ENCODE results near the gene SLC17A5. TPM values are rescaled to one million over a fixed set of nuclear protein-coding genes. Genes with fewer than 3 reads are reported as not detected.
"Not testable (repeated sequence)": the region's sequence is repeated elsewhere in the genome, so short reads cannot be mapped to it uniquely, and the experiment has no call there.

SLC17A5 gene
- total RNA-seq, 1 experiment from 2014 or later: 16.9 TPM

DNA sequence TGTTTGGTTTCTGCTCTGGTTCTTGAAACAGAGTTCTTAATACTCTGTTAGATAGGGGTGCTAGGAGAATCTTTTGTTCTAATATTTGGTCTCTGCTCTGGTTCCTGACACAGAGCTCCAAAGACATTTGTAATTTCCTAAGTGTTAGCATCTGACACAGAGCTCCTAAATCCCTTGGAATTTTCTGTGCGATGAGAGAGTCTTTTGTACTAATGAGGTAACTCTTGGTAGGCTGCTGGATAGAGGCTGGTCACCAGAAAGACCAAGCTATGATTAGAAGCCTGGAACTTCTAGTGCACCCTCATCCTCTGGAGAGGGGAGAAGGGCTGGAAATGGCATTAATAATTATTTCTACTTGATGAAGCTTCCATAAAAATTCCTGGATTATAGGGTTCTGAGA, 34.6 kb upstream of the SLC17A5 start:
- Histone ChIP-seq H4K20me1 (ENCODE audit: insufficient read depth) (no peaks in the 10 kb centered on the region), H3K9me2 (ENCODE audit: insufficient read depth) (no peaks in the 10 kb centered on the region), H2AFZ (no peak overlapping the region), H3K4me1 (replicated peaks; ENCODE audit: insufficient read depth) (peaks cover 8% of the 10 kb centered on the region; the same call in 1 of the 2 replicates), H3K4me3 (no peak overlapping the region), H3K79me2 (ENCODE audit: low read depth) (no peaks in the 10 kb centered on the region), H3K27ac (no peak overlapping the region), H3K27me3 (ENCODE audit: insufficient read depth, low read depth) (no peaks in the 10 kb centered on the region), H3K9me3 (ENCODE audit: insufficient read depth, low read depth) (0 out of 2 replicates have a peak, but pooled peaks cover 1% of the 10 kb centered on the region), H3K4me2 (no peak overlapping the region), H3F3A (ENCODE audit: insufficient read depth, low read depth) (no peaks in the 10 kb centered on the region), H3K36me3 (ENCODE audit: low read depth) (no peaks in the 10 kb centered on the region)
- ChIA-PET POLR2A (ENCODE audit: unreplicated experiment) (interaction anchor here (0.5 kb wide), 1 partner anchor 30 kb away, joined by 3 read pairs; no protein-coding TSS in a partner anchor), CTCF (no interaction called here)
- BruUV-seq (replicated peaks): no TSS peak
- TF ChIP-seq, protein P1, sequence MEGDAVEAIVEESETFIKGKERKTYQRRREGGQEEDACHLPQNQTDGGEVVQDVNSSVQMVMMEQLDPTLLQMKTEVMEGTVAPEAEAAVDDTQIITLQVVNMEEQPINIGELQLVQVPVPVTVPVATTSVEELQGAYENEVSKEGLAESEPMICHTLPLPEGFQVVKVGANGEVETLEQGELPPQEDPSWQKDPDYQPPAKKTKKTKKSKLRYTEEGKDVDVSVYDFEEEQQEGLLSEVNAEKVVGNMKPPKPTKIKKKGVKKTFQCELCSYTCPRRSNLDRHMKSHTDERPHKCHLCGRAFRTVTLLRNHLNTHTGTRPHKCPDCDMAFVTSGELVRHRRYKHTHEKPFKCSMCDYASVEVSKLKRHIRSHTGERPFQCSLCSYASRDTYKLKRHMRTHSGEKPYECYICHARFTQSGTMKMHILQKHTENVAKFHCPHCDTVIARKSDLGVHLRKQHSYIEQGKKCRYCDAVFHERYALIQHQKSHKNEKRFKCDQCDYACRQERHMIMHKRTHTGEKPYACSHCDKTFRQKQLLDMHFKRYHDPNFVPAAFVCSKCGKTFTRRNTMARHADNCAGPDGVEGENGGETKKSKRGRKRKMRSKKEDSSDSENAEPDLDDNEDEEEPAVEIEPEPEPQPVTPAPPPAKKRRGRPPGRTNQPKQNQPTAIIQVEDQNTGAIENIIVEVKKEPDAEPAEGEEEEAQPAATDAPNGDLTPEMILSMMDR (conservative IDR thresholded peaks at IDR 0.05): no peak
- no peak for TF ChIP-seq EZH2 (IDR thresholded peaks at IDR 0.05; ENCODE audit: low read depth)
- no peak for DNase-seq
- intact Hi-C loops (cut with micrococcal nuclease; ENCODE audit: unreplicated experiment): no loop called here

DNA sequence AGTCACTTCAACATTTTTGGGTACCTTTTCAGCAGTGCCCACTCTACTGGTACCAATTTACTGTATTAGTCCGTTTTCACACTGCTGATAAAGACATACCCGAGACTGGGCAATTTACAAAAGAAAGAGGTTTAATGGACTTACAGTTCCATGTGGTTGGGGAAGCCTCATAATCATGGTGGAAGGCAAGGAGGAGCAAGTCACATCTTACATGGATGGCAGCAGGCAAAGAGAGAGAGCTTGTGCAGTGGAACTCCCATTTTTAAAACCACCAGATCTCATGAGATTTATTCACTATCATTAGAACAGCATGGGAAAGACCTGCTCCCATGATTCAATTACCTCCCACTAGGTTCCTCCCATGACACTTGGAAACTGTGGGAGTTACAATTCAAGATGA, 29.8 kb upstream of the SLC17A5 start:
- POLR2A ChIA-PET (ENCODE audit: unreplicated experiment): not testable (repeated sequence)

DNA sequence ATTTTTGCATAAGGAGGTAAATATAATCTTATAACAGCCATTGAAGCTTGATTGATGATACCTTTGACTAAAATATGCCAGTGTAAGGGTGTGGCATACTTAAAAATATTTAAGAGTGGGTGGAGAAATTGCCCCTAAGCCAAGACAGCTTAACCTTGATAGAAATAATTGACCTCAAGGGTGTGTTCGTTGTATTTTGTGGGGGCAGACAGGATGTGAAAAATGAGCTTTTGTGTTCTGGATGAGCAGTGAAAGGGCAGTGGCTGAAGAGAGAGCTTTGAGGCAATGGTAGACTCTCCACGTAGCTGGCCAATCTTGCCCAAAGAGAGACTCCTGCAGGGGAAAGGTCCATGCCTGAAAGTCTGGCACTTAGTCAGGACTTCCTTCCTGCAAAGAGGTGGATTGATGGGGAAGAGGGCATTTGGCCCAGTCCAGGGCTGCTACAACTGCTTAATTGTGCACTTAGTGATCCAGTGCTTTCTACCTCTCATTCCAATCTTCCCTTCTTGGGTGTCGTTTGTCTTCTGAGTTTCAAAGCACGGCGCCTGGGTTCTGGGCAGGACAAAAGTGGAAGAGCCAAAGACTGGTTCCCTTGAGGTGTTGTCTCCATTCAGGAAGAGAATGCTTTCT, 26.6 kb upstream of the SLC17A5 start:
- H3K27me3 ChIP-seq (ENCODE audit: insufficient read depth, low read depth): no peaks in the 10 kb centered on the region
- peak overlapping the region; percentile 20 for H3K27ac ChIP-seq
- DNase-seq: peak; percentile 64 to 83
- no peaks in the 10 kb centered on the region for H4K20me1 ChIP-seq (ENCODE audit: insufficient read depth)
- H2AFZ ChIP-seq: no peak overlapping the region
- POLR2A ChIA-PET (ENCODE audit: unreplicated experiment): interaction anchor here (0.5 to 1.0 kb wide), 6 partner anchors 11 to 165 kb away, joined by 3 to 10 read pairs (median 6); no protein-coding TSS in a partner anchor
- peak overlapping the region; percentile 53 for H3K4me2 ChIP-seq
- H3F3A ChIP-seq (ENCODE audit: insufficient read depth, low read depth): peaks cover 18% of the 10 kb centered on the region
- intact Hi-C loops (cut with micrococcal nuclease; ENCODE audit: unreplicated experiment): loop anchor here (1.0 kb wide), 1 partner anchor 15 kb away; no protein-coding TSS in a partner anchor
- 0 out of 2 replicates have a peak overlapping the region, but pooled peaks have one; percentile 20 for H3K4me3 ChIP-seq
- CTCF ChIA-PET: interaction anchor here (1.0 to 1.2 kb wide), 2 partner anchors 28 to 53 kb away, joined by 3 read pairs; no protein-coding TSS in a partner anchor
- H3K9me2 ChIP-seq (ENCODE audit: insufficient read depth): no peaks in the 10 kb centered on the region
- no peaks in the 10 kb centered on the region for H3K79me2 ChIP-seq (ENCODE audit: low read depth)
- no TSS peak for BruUV-seq (replicated peaks)
- TF ChIP-seq EZH2 (IDR thresholded peaks at IDR 0.05; ENCODE audit: low read depth): no peak
- TF ChIP-seq, protein P1 (conservative IDR thresholded peaks at IDR 0.05): no peak
- H3K9me3 ChIP-seq (ENCODE audit: insufficient read depth, low read depth): peaks cover 11% of the 10 kb centered on the region; the same call in 1 of the 2 replicates
- no peaks in the 10 kb centered on the region for H3K36me3 ChIP-seq (ENCODE audit: low read depth)
- H3K4me1 ChIP-seq (replicated peaks; ENCODE audit: insufficient read depth): peaks cover 24% of the 10 kb centered on the region

More for the DNA sequence above, 29.8 kb upstream of the SLC17A5 start:
- peaks cover 11% of the 10 kb centered on the region; the same call in 1 of the 2 replicates for H3K9me3 ChIP-seq (ENCODE audit: insufficient read depth, low read depth)
- DNase-seq; H3K36me3 ChIP-seq (ENCODE audit: low read depth); intact Hi-C loops (cut with micrococcal nuclease; ENCODE audit: unreplicated experiment); H3K9me2 ChIP-seq (ENCODE audit: insufficient read depth); CTCF ChIA-PET; H4K20me1 ChIP-seq (ENCODE audit: insufficient read depth); H3K27me3 ChIP-seq (ENCODE audit: insufficient read depth, low read depth); BruUV-seq (replicated peaks); H3K79me2 ChIP-seq (ENCODE audit: low read depth); H3K4me2 ChIP-seq; H3K4me3 ChIP-seq; H2AFZ ChIP-seq; H3K27ac ChIP-seq: not testable (repeated sequence)
- peaks cover 18% of the 10 kb centered on the region for H3F3A ChIP-seq (ENCODE audit: insufficient read depth, low read depth)
- peaks cover 24% of the 10 kb centered on the region for H3K4me1 ChIP-seq (replicated peaks; ENCODE audit: insufficient read depth)

DNA sequence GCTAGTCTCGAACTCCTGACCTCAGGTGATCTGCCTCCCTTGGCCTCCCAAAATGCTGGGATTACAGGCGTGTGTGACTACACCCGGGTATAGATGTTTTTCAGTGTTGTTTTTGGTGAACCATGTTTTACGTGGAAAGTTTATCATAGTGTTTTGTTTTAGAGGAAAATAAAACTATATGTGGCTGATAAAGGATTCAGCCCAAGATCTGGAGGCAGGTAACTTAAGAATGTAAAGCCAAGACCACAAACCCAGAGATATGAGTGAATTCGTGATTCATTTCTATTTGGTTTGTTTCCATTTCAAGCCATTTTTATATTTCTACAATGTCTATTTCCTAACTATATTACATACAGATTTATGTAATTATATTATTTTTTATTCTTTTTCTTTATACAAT, 26.1 kb upstream of the SLC17A5 start:
- not testable (repeated sequence) for DNase-seq
- intact Hi-C loops (cut with micrococcal nuclease; ENCODE audit: unreplicated experiment): loop anchor here (1.0 to 10.0 kb wide), 4 partner anchors 15 to 1525 kb away; partner anchors contain the start of gene COL12A1

More for the DNA sequence above, 26.1 kb upstream of the SLC17A5 start:
- Histone ChIP-seq H3K9me3 (ENCODE audit: insufficient read depth, low read depth) (peaks cover 11% of the 10 kb centered on the region; the same call in 1 of the 2 replicates), H3F3A (ENCODE audit: insufficient read depth, low read depth) (peaks cover 18% of the 10 kb centered on the region), H3K4me1 (replicated peaks; ENCODE audit: insufficient read depth) (peaks cover 24% of the 10 kb centered on the region), H3K4me2 (peak overlapping the region; percentile 12; the same call in 1 of the 2 replicates), H3K27ac (peak overlapping the region; percentile 27)
- H3K79me2 ChIP-seq (ENCODE audit: low read depth); H3K9me2 ChIP-seq (ENCODE audit: insufficient read depth); H3K36me3 ChIP-seq (ENCODE audit: low read depth); H3K4me3 ChIP-seq; H4K20me1 ChIP-seq (ENCODE audit: insufficient read depth); H3K27me3 ChIP-seq (ENCODE audit: insufficient read depth, low read depth); H2AFZ ChIP-seq; BruUV-seq (replicated peaks): not testable (repeated sequence)
- ChIA-PET POLR2A (ENCODE audit: unreplicated experiment) (interaction anchor here (0.5 to 1.0 kb wide), 3 partner anchors 15 to 164 kb away, joined by 4 to 7 read pairs (median 4); no protein-coding TSS in a partner anchor), CTCF (interaction anchor here (1.0 to 1.2 kb wide), 2 partner anchors 27 to 53 kb away, joined by 3 read pairs; no protein-coding TSS in a partner anchor)
